ENCODE results near the gene SLC25A23.
"Not testable (repeated sequence)": the region's sequence is repeated elsewhere in the genome, so short reads cannot be mapped to it uniquely, and the experiment has no call there.

Gene SLC25A23

DNA sequence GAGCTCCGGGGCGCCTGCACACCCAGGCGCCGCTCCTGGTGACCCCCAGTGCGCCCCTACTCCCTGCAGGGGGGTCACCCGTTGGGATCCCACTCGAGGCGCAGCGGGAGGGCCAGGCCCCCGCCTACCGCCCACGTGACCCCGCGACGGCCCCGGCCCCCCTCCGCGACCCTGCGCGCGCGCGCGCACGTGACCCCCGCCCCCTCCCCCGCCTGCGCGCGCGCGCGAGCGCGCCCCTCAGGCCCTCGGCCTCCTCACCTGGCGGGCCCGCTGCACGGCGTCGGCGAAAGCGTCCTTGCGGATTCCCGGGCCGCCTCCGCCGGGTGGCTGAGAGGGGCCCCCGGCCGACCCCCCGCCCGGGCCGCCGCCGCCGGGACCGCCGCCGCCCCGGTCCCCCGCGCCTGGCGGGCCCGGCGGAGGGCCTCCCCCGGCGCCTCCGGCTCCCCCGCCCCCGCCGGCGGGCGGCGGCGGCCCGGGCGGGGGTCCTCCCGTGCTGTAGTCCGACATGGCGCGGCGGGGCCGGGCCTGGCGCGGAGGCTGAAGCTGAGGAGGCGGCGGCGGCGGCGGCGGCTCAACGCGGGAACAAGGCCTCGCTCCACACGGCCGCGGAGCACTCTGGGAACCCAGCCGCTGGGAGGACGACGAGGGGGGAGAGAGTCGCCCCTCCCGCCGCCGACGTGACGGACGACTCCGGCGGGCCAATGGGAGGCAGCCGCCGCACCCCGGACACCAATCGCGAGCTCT is 35.2 kb downstream of the SLC25A23 start, which contains the start of gene KHSRP:
Gene KHSRP, minus strand, starts transcription at position 617 of the 744 bp plus-strand sequence. Its CDS starts 110 bp downstream, at position 507.
- no peak for DNase-seq

DNA sequence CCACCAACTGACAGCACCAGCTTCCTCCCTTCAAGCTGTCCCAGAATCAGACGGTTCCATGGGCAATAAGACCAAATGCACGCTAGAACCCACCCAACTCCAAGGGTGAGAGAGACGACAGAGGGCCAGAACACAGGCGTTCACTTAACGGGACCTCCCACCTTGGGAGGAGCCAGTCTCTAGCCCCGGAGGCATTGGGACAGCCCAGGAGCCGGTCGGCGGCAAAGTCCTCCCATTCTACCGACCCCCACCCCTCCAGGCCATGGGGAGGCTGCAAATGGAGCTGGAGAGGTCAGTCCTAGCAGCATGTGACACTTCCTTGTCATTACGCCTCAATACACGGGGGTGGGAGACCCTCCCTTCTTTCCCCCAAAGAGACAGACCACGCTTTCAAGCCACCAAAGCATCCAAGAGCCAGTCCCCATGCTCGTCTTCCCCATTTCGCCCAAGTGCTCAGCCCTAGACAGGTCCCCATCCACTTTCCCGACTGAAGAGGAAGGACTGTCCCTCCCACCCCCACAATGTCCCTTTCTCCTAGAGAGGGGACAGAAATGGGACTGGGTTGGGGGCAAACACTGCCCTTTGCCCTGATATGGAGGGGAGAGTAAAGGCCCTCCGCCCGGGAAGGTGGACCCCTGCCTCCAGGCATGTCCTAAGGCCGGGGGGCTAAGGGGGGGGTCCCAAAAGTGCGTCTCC is 35.9 kb downstream of the SLC25A23 start:
- DNase-seq = no peak

DNA sequence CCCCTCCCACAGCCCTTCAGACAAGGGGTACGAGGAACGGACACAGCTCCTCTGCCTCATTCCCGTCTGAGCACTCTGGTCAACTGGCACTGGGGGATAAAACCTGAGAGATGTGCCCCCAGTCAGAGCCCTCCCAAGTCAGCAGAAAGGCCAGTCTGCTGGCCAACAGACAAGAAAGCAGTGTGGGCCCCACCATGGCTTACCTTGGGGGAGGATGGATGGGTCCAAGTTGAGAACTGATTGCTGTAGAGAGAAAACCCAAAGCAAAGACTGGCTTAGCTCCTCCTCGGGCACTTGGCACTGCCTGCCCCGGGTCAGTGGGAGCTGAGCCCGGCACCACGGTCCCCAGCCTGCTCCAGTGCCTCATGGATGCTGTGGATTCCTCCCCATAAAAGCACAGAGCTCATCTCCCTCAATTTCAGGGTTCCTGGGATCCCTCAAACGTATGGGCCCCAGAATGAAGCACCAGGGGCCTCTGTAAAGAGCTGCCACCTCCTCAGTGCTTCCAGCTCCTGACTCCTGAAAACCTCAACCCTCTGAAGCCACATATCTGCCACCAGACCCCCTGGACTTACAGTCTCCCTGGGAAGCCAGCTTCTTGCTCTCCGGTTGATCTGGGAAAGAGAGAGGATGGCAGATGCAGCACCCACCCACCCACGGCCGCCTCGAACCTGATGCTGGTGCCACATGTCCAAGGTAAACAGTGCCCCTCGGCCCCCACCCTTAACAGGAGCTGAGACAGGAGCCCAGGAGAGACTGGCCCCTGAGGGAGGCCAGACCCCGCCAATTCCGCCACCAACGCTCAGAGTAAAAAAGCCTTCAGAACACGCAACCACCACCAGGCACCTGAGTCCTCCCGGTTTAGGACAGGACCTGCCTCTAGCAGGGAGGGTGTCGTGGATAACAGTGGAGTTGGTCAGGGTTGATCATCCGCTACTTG is 38.2 kb downstream of the SLC25A23 start:
- DNase-seq = no peak

DNA sequence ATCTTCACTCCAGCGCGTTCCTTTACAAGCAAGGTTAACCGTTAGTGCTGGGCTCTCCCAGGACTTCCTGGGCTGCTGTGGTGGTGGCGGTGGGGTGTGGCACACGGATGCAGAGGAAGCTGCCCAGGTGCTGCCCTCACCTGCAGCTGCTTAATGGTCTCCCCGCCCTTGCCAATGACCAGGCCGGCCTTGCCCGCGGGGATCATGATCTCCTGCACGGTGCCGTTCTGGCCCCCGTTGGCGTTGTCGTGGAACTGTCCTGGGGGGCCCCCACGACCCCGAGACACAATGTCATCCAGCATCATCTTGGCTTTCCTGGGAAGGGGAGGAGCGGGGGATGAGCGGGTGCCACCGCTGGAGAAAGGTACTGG is 41.0 kb downstream of the SLC25A23 start:
- DNase-seq = no peak

DNA sequence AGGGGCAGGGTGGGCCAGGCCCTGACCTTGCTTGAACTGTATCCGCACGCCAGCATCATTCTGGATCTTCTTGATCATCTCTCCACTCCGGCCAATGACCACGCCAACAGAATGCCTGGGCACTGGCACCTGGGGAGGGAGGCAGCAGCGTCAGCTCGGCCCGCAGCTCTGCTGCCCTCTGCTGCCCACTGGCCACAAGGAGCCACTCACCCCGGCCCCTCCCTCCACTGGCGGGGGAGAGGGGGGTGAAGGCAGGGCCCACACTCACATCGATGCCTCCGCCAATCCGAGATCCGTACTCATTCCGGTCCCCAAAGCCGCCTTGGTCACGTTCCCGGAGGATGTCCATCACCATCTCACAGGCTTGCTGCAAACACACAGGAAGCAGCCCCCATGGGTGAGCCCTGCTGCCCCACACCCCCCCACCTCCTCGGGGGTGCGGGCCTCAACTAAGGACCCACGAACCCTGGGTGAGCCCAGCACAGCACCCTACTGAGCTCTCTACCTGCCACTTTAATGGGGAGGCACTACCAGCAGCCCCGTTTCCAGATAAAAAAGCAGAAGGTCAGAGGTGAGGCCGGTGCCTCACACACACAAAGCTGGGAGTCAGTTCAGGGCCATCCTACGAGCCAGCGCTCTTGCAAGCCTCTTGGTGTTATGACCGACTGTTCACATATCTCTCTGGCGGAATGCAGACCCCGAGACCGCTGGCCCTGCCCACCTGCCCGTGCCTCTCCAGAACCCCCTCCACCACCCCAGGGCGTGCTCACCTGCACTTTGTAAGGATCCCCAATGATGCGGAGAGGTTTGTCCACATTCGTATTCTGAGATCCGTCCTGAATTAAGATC is 41.7 kb downstream of the SLC25A23 start:
- no peak for DNase-seq

DNA sequence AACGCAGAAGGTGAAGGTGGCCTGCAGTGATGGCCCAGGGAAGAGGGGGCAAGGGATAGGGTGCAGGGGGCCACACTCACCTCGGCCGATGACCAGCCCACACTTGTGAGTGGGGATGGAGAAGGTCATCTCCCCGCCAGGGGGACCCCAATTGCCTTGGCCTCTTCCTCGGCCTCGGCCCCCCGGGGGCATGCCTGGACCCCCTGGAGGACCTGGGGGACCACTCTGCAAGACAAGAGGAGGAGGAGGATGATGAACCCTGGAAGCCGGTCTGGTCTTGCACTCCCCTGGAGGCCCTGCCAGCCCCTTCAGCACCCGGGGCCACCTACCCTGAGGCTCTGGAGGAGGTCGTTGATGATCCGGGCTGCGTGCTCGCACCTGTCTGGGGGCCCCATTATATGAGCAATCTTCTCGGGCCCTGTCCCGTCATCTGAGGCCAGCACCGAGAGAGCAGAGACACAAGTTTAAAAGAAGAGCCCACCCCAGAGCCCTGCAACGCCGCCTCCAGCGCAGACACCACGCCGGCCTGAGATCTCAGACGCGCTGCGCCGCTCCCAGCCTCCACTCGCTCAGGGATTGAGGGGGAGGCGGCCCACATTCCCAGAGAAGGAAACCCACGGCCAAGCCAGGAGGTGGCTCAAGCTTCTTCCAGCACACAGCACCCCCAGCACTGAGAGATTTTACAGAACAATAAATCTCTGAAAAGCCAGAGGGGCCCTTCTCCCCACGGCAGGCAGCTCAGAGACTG is 42.8 kb downstream of the SLC25A23 start:
- no peak for DNase-seq

DNA sequence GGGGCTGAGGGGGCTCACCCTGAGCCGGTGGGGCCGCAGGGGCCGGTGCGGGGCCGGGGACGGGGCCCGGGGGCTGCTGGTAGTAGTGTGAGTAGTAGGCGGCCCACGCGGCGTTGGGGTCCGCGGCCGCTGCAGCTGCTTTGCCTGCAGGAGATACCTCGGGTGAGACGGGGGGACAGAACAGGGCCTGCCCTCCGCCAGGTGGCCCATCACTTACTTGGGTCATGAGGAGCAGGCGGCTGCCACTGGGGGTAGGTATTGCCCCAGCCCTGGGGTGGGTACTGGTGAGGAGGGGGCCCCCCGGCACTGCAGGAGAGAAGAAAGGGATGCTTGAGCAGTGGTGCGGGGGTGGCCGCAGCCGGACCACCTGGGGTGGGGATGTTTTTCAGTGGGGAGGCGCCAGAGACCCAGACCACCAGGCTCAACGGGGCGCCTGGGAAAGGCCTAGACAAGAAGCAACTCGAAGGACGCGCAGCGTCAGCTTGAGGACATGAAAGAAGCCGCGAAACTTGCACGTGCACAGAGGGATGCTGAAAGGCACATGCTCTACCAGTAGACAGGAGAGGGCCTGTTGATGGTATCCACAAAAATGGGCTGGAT is 43.9 kb downstream of the SLC25A23 start:
- no peak for DNase-seq

DNA sequence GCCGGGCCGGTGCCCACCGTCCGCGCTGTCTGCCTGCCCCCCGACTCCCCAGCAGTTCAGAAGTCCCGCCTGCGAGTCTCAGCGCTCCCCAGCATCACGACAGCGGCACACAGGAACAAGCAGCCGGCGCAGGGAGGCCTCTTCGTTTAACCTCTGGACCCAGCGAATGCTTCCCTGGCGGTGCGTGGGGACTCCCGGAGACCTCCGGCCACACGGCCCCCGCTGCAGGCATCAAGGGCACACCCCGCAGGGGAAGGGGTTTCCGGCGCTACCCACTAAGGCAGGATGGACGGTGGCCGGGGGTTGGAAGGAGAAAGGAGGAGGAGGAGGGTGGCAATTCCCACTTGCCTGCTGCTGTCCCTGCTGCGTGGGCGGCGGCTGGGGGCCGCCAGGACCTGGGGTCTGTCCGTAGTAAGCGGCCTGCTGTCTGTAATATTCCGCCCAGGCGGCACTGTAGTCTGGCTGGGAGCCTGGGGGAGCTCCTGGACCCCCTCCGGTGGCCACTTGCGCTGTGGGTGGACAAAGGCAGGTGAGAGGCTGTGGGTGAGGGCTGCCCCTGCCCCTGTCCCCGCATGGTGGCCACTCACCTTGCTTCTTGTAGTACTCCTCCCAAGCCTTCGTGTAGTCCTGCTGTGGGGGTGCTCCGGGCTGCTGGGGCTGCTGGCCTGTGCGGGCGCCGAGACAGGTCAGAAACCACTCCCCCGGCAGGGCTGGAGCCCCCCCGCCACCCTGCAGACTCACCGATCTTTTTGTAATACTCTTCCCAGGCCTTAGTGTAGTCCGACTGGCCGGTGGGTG is 44.6 kb downstream of the SLC25A23 start:
- no peak for DNase-seq

DNA sequence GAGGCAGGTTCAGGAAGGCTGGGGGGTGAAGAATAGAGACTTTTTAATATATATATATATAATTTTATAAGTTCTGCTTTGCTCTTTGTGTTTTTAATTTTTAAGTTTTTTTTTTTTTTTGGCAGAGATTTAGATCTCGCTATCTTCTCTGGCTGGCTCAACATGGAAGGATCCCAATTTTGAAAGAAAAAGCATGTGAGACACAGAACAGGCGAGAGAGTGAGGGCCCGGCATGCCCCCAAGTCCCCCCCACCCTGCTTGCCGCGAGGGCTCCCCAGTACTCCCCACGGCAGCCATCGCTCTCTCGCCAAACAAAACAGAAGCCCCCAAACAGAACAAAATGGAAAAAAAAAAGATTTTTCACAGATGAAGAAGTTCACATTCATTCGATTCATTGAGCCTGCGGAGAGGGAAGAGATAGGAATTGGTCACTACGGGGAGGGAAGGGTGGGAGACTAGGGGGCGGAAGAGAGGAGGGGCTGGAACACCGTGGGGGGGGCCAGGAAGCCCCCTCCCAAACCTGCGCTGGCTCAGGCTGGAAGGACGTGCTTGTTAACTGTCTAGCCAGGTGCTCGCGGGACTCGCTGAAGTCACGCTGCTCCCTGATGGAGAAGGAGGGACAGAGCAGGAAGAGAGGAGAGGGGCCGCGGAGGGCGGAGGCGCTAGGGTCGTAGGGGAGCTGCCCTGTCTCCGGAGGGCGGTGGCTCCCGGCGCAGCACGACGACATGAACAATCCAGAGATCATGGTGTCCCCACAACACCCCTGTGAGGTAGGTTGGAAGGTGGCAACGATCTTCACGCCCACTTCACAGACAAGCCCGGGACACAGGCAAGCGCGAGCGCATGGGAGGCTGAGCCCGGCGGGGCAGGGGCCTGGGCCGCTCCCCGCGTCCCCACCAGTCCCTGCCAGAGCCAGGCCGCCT is 45.6 kb downstream of the SLC25A23 start:
- no peak for DNase-seq

DNA sequence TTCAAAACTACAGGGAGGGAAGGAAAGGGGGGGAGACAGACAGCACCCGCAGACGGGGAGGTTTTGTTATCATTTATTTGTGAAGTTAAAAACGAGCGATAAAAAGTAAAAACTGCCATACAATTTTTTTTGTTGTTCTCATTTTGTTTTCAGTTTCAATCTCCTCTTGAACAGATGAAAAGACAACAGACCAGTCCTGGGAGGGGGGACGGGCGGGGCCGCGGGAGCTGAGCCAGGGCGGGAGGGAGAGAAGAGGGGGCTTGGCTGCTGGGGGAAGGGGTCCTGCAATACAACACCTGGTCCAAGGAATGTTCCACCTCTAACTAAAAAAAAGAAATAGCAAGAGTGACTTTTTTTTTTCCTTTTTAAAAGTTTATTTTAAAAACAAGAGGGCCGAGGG is 46.3 kb downstream of the SLC25A23 start:
- no peak for DNase-seq

DNA sequence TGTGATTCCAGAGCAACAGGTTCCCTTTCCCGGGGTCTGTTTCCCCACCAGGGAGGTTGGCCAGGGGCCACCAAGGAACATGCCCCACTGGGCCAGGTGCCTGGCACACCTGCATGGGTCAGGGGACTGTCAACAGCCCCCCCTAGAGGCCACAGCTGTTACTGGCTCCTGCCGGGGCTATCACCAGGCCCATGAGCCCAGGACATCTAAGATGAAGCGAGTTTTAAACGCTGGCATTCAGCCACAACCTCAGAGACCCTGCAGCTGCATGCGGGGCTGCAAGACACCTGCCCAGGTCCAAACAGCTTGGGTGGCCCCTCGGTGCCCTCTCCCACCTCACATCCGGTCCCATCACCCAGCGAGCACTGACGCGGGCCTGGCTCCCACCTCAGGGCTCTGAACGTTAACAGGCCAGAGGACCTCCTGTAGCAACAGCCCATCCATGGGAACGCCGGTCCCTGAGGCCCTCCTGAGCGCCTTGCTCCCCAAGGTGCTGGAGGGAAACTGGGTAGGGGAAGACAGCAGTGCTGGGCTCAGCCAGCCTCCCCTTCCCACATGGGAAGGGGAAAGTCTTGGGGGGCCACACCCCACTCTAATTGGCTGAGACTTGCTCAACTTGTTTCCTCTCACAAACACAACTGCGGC is 47.0 kb downstream of the SLC25A23 start:
- DNase-seq = peak; percentile 38

DNA sequence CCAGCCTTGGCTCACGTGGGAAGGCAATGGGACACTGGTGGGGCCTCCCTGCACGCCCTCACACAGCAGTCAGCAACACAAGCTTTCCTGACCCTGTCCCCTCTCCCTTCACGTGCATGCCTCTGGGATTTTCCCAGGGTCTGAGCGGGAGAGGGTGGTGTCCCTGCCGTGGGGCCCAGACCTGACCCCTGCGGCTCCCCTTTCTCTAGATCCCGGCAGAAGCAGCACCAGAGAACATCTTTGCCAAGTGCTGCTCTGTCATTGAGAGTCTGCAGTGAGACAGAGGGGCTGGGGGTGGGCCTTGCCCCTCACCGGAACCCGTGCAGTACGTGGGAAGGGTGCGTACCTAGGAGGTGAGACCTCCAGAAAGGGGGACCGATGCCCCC is 47.5 kb downstream of the SLC25A23 start:
- DNase-seq = no peak

DNA sequence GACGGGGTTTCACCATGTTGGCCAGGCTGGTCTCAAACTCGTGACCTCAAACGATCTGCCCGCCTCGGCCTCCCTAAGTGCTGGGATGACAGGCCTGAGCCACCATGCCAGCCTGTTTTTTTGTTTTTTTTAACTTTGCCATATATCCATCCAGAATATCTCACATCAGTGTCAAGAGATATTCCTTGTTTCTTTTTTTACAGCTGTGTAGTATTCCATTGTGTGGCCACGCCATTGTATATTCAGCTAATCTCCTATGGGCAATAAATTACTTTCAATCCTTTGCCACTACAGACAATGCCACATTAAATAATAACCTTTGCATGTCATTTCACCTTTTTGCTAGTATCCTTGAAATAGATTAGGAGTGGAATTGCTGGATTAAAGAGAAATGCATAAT is 50.2 kb downstream of the SLC25A23 start:
- no peak for DNase-seq

DNA sequence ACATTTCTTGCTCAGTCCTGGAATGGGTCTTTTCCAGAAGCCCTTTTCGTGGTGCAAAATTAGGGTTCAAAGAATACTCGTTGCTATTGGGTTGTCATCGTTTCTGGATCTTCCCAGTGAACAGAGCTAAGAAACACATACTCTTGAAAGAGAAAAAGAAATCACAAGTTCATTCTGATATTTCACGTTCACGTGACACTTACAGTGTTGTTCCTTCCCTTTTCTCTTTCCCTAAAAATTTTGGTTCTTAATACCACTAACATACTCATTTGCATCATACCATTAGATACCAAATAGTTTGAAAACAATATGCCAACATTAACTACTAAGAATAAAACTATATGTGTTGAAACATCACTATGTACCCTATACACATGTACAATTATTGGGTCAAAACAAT is 53.2 kb downstream of the SLC25A23 start:
- no peak for DNase-seq

DNA sequence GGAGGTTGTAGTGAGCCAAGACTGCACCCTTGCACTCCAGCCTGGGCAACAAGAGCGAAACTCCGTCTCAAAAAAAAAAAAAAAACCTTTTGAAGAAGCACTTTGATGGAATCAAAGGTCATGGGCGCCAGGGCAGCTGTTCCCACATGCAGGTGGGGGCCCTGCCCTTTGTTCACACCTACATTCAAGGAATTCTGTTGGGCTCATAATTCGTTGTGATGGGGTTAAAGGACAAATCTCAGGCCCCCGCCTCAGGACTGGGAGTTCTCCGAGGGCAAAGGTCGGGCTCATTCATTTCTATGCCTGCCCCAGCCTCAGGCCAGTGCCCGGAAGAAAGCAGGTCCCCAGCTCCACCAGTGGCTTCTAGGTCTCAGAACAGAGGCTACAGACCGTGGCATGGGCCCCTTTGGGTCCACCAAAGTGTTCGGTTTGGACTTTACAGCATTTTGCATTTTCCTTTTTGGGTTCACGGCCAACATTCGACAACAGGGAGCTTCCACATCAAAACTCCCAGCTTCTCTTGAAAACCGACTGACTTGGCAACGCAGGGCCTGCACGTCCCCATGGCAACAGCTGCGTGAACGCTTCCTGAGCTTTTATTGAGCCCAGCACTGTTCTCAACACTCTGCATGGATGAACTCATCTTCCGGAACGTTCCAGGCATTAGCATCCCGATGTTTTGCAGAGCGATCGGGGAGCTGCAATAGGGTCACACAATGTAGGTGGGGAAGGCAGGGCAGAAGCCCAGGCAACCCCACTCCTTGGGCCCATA is 56.6 kb downstream of the SLC25A23 start:
- no peak for DNase-seq

DNA sequence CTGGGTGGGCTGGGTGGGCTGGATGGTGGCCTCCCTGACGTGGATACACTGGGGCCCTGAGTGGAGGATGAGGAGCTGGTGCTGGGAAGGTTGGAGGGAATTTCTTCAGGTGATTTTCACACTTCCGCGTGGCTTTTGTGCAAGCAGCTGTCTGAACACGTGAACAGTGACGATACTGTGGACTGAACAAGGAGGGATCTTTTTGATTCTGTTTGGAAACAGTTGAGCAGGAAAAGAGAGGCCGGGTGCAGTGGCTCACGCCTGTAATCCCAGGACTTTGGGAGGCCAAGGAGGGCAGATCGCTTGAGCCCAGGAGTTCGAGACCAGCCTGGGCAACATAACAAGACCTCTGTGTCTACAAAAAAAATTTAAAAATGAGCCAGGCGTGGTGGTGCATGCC is 57.5 kb downstream of the SLC25A23 start:
- no peak for DNase-seq

DNA sequence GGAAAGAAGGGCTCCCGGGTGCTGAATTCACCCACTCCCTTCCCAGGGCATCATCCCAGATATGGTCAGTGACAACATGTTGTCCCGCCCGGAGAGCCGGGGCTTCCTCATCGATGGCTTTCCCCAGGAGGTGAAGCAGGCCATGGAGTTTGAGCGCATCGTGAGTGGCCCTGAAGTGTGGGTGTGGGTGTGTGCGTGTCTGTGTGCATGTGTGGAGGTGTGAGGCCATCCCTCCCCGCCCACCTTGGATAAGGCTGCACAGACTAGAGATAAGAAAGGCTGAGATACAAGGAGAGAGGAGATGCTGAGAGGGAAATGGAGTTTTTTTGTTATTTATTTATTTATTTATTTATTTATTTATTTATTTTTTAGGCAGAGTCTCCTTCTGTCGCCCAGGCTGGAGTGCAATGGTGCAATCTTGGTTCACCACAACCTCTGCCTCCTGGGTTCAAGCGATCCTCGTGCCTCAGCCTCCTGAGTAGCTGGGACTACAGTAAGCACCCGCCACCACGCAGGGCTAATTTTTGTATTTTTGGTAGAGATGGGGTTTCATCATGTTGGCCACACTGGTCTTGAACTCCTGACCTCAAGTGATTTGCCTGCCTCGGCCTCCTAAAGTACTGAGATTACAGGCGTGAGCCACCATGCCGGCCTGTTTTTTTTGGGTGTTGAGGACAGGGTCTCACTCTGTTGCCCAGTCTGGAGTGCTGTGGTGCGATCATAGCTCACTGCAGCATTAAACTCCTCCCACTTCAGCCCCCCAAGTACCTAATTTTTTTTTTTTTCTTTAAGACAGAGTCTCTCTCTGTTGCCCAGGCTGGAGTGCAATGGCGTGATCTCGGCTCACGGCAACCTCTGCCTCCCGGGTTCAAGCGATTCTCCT is 59.3 kb downstream of the SLC25A23 start:
- DNase-seq = not testable (repeated sequence)
